ENCODE measurements around the gene FGF19. TPM values are rescaled to one million over a fixed set of nuclear protein-coding genes. Genes with fewer than 3 reads are reported as not detected.

The FGF19 gene
- total RNA-seq = 1 to 10 TPM in 1 of 8 experiments, under 1 TPM in 5, not detected in 2; 0.20 to 1.1 (median 0.35) TPM

GRCh38 chr11:69703768-69704507 is at the start of gene FGF19:
Gene FGF19 (minus strand): TSS chr11:69704022. CDS start chr11:69703876, 146 bp downstream.
- WGBS, 10 experiments = 2% methylated on average over 8 of the region's 67 CpGs; no CpG with 5 or more reads in 9 of the 10 experiments
- Histone ChIP-seq H3K27ac (no peak within 1 kb of the TSS), H3K4me1 (replicated peaks in 1 of 2) (peaks cover 40 to 59% of the 10 kb centered on the region in 2 donors), H3K4me3 (peak within 1 kb of the TSS in 3 of 5 donors; percentile 1 to 21 (median 12))
- peak in 7 of 8 experiments; percentile 21 to 76 (median 41) for ATAC-seq (replicated peaks in 6 of 8)
- in situ Hi-C loops (cut with MboI; ENCODE audit: low pct_unique_long_range_greater_than_20kb in 2 of 9, low sequenced_read_pairs in 9 of 9, unreplicated experiment in 9 of 9) = loop anchor here (10.0 to 25.0 kb wide), 4 partner anchors 158 to 483 kb away; no protein-coding TSS in a partner anchor

- in situ Hi-C loops (cut with MboI; ENCODE audit: low pct_unique_long_range_greater_than_20kb in 2 of 9, low sequenced_read_pairs in 9 of 9, unreplicated experiment in 9 of 9) = no loop called here
- no peak for ATAC-seq (replicated peaks in 6 of 8)
- no peaks in the 10 kb centered on the region for H3K4me1 ChIP-seq (replicated peaks in 1 of 2)
- H3K27ac ChIP-seq = no peak overlapping the region
- H3K4me3 ChIP-seq = no peak overlapping the region
- WGBS, 10 experiments = 0% methylated on average over 1 of the region's 4 CpGs; no CpG with 5 or more reads in 7 of the 10 experiments
These were observed 49.1 kb upstream of the FGF19 start for GRCh38 chr11:69752890-69753289.

- no peak for ATAC-seq (replicated peaks in 6 of 8)
- in situ Hi-C loops (cut with MboI; ENCODE audit: low pct_unique_long_range_greater_than_20kb in 2 of 9, low sequenced_read_pairs in 9 of 9, unreplicated experiment in 9 of 9) = no loop called here
- WGBS, 10 experiments = 40 to 100% (median 86%) methylated on average over 1 to 6 of the region's 11 CpGs; no CpG with 5 or more reads in 6 of the 10 experiments
These were observed 47.2 kb upstream of the FGF19 start for GRCh38 chr11:69750875-69751597.

GRCh38 chr11:69750108-69750850 is 46.5 kb upstream of the FGF19 start:
- Histone ChIP-seq H3K4me3 (no peak overlapping the region), H3K4me1 (replicated peaks in 1 of 2) (peaks cover 0 to 4% of the 10 kb centered on the region in 2 donors), H3K27ac (no peak overlapping the region)
- no peak for ATAC-seq (replicated peaks in 6 of 8)
- WGBS, 10 experiments = 0 to 88% (median 70%) methylated on average over 1 to 6 of the region's 11 CpGs; no CpG with 5 or more reads in 5 of the 10 experiments
- in situ Hi-C loops (cut with MboI; ENCODE audit: low pct_unique_long_range_greater_than_20kb in 2 of 9, low sequenced_read_pairs in 9 of 9, unreplicated experiment in 9 of 9) = no loop called here

More at GRCh38 chr11:69750875-69751597, 47.2 kb upstream of the FGF19 start:
- Histone ChIP-seq H3K4me1 (replicated peaks in 1 of 2) (peaks cover 0 to 4% of the 10 kb centered on the region in 2 donors), H3K27ac (no peak overlapping the region), H3K4me3 (no peak overlapping the region)

- no peak for ATAC-seq (replicated peaks in 6 of 8)
- in situ Hi-C loops (cut with MboI; ENCODE audit: low pct_unique_long_range_greater_than_20kb in 2 of 9, low sequenced_read_pairs in 9 of 9, unreplicated experiment in 9 of 9) = no loop called here
- H3K4me1 ChIP-seq (replicated peaks in 1 of 2) = peaks cover 0 to 4% of the 10 kb centered on the region in 2 donors
- no peak overlapping the region for H3K4me3 ChIP-seq
- H3K27ac ChIP-seq = no peak overlapping the region
- 0 to 100% (median 88%) methylated on average over 1 to 5 of the region's 11 CpGs; no CpG with 5 or more reads in 7 of the 10 experiments for WGBS, 10 experiments
These were observed 44.8 kb upstream of the FGF19 start for GRCh38 chr11:69748637-69749036.

GRCh38 chr11:69746752-69747742 is 43.2 kb upstream of the FGF19 start:
- WGBS, 10 experiments = 20 to 91% (median 70%) methylated on average over 1 to 9 of the region's 29 CpGs; no CpG with 5 or more reads in 4 of the 10 experiments
- peak in 2 of 8 experiments; percentile 38 to 48 for ATAC-seq (replicated peaks in 6 of 8)
- peaks cover 0 to 4% of the 10 kb centered on the region in 2 donors for H3K4me1 ChIP-seq (replicated peaks in 1 of 2)
- H3K4me3 ChIP-seq = no peak overlapping the region
- no peak overlapping the region for H3K27ac ChIP-seq
- in situ Hi-C loops (cut with MboI; ENCODE audit: low pct_unique_long_range_greater_than_20kb in 2 of 9, low sequenced_read_pairs in 9 of 9, unreplicated experiment in 9 of 9) = no loop called here

- ATAC-seq (replicated peaks in 6 of 8) = no peak
- Histone ChIP-seq H3K4me1 (replicated peaks in 1 of 2) (peaks cover 0 to 4% of the 10 kb centered on the region in 2 donors), H3K4me3 (no peak overlapping the region), H3K27ac (no peak overlapping the region)
- in situ Hi-C loops (cut with MboI; ENCODE audit: low pct_unique_long_range_greater_than_20kb in 2 of 9, low sequenced_read_pairs in 9 of 9, unreplicated experiment in 9 of 9) = no loop called here
- 14 to 100% (median 92%) methylated on average over 1 to 7 of the region's 8 CpGs; no CpG with 5 or more reads in 5 of the 10 experiments for WGBS, 10 experiments
These were observed 42.3 kb upstream of the FGF19 start for GRCh38 chr11:69746140-69746539.

- in situ Hi-C loops (cut with MboI; ENCODE audit: low pct_unique_long_range_greater_than_20kb in 2 of 9, low sequenced_read_pairs in 9 of 9, unreplicated experiment in 9 of 9) = no loop called here
- no peak for ATAC-seq (replicated peaks in 6 of 8)
- Histone ChIP-seq H3K4me3 (no peak overlapping the region), H3K27ac (no peak overlapping the region), H3K4me1 (replicated peaks in 1 of 2) (peaks cover 0 to 4% of the 10 kb centered on the region in 2 donors)
- WGBS, 10 experiments = 37 to 100% (median 90%) methylated on average over 1 to 4 of the region's 10 CpGs; no CpG with 5 or more reads in 6 of the 10 experiments
These were observed 41.4 kb upstream of the FGF19 start for GRCh38 chr11:69745201-69745600.

- H3K4me1 ChIP-seq (replicated peaks in 1 of 2) = peaks cover 0 to 4% of the 10 kb centered on the region in 2 donors
- no peak overlapping the region for H3K4me3 ChIP-seq
- no peak overlapping the region for H3K27ac ChIP-seq
- no peak for ATAC-seq (replicated peaks in 6 of 8)
- in situ Hi-C loops (cut with MboI; ENCODE audit: low pct_unique_long_range_greater_than_20kb in 2 of 9, low sequenced_read_pairs in 9 of 9, unreplicated experiment in 9 of 9) = no loop called here
- WGBS, 10 experiments = 0 to 100% (median 41%) methylated on average over 1 to 7 of the region's 7 CpGs; no CpG with 5 or more reads in 3 of the 10 experiments
These were observed 40.6 kb upstream of the FGF19 start for GRCh38 chr11:69744435-69744834.

- no peak for ATAC-seq (replicated peaks in 6 of 8)
- Histone ChIP-seq H3K4me3 (no peak overlapping the region), H3K4me1 (replicated peaks in 1 of 2) (no peaks in the 10 kb centered on the region), H3K27ac (no peak overlapping the region)
- 0 to 100% (median 97%) methylated on average over 1 to 3 of the region's 3 CpGs; no CpG with 5 or more reads in 2 of the 10 experiments for WGBS, 10 experiments
- in situ Hi-C loops (cut with MboI; ENCODE audit: low pct_unique_long_range_greater_than_20kb in 2 of 9, low sequenced_read_pairs in 9 of 9, unreplicated experiment in 9 of 9) = no loop called here
These were observed 31.0 kb upstream of the FGF19 start for GRCh38 chr11:69734841-69735240.

GRCh38 chr11:69734367-69734766 is 30.5 kb upstream of the FGF19 start:
- Histone ChIP-seq H3K4me1 (replicated peaks in 1 of 2) (no peaks in the 10 kb centered on the region), H3K27ac (no peak overlapping the region), H3K4me3 (no peak overlapping the region)
- in situ Hi-C loops (cut with MboI; ENCODE audit: low pct_unique_long_range_greater_than_20kb in 2 of 9, low sequenced_read_pairs in 9 of 9, unreplicated experiment in 9 of 9) = no loop called here
- no peak for ATAC-seq (replicated peaks in 6 of 8)
- 0 to 93% (median 83%) methylated on average over 1 to 2 of the region's 2 CpGs; no CpG with 5 or more reads in 5 of the 10 experiments for WGBS, 10 experiments

GRCh38 chr11:69732910-69733309 is 29.1 kb upstream of the FGF19 start:
- 13 to 87% (median 60%) methylated on average over 1 to 4 of the region's 7 CpGs; no CpG with 5 or more reads in 5 of the 10 experiments for WGBS, 10 experiments

More at GRCh38 chr11:69732910-69733309, 29.1 kb upstream of the FGF19 start:
- no peak for ATAC-seq (replicated peaks in 6 of 8)
- Histone ChIP-seq H3K4me3 (no peak overlapping the region), H3K27ac (no peak overlapping the region), H3K4me1 (replicated peaks in 1 of 2) (no peaks in the 10 kb centered on the region)
- in situ Hi-C loops (cut with MboI; ENCODE audit: low pct_unique_long_range_greater_than_20kb in 2 of 9, low sequenced_read_pairs in 9 of 9, unreplicated experiment in 9 of 9) = no loop called here
